ENCODE results near the gene ANP32E.

The ANP32E gene

DNA sequence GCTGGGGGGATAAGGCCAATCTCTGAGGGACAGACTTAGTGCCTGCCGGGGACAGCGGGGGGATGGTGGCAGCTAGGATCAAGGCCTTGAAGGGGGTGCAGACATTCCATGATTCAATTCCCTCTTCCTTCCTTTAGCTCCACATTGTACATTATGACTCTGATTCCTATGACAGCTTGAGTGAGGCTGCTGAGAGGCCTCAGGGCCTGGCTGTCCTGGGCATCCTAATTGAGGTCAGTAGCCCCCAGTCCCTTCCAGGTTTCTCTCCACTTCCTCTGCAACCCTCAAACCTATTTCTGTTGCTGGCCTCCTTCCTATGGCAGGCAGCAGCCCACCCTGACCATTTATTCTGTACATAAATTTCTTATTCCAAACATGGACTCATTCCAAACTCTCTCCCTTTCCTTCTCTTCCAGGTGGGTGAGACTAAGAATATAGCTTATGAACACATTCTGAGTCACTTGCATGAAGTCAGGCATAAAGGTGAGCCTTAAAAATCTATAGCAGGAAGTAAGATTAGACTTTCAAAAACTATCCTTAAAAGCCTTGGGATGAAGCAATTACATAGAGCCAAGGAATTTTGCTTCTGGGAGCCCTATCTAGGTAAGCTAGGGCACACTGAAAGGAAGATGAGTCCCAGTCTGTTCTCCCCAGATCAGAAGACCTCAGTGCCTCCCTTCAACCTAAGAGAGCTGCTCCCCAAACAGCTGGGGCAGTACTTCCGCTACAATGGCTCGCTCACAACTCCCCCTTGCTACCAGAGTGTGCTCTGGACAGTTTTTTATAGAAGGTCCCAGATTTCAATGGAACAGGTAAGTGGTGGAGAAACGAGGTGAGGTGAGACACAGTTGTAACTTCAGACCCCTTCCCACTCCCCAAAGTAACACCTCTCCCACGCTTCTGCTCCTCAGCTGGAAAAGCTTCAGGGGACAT lies 26.7 kb upstream of the ANP32E start:
- no peak for TF ChIP-seq FOXP2 (optimal IDR thresholded peaks at IDR 0.05; ENCODE audit: borderline replicate concordance, extremely low read depth, extremely low read length, insufficient read depth)
- TF ChIP-seq POLR2AphosphoS5 (IDR thresholded peaks at IDR 0.05; ENCODE audit: low read depth, low read length), result no peak
- TF ChIP-seq, protein P1, sequence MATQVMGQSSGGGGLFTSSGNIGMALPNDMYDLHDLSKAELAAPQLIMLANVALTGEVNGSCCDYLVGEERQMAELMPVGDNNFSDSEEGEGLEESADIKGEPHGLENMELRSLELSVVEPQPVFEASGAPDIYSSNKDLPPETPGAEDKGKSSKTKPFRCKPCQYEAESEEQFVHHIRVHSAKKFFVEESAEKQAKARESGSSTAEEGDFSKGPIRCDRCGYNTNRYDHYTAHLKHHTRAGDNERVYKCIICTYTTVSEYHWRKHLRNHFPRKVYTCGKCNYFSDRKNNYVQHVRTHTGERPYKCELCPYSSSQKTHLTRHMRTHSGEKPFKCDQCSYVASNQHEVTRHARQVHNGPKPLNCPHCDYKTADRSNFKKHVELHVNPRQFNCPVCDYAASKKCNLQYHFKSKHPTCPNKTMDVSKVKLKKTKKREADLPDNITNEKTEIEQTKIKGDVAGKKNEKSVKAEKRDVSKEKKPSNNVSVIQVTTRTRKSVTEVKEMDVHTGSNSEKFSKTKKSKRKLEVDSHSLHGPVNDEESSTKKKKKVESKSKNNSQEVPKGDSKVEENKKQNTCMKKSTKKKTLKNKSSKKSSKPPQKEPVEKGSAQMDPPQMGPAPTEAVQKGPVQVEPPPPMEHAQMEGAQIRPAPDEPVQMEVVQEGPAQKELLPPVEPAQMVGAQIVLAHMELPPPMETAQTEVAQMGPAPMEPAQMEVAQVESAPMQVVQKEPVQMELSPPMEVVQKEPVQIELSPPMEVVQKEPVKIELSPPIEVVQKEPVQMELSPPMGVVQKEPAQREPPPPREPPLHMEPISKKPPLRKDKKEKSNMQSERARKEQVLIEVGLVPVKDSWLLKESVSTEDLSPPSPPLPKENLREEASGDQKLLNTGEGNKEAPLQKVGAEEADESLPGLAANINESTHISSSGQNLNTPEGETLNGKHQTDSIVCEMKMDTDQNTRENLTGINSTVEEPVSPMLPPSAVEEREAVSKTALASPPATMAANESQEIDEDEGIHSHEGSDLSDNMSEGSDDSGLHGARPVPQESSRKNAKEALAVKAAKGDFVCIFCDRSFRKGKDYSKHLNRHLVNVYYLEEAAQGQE (IDR thresholded peaks at IDR 0.05; ENCODE audit: insufficient read depth in 1 of 2, low read depth in 2 of 2, low read length in 2 of 2), result no peak
- no peak for TF ChIP-seq SIN3A (IDR thresholded peaks at IDR 0.05; ENCODE audit: borderline replicate concordance, insufficient read depth, low read length)
- TF ChIP-seq TAF1 (IDR thresholded peaks at IDR 0.05; ENCODE audit: borderline replicate concordance, insufficient read depth, low read length), result no peak

DNA sequence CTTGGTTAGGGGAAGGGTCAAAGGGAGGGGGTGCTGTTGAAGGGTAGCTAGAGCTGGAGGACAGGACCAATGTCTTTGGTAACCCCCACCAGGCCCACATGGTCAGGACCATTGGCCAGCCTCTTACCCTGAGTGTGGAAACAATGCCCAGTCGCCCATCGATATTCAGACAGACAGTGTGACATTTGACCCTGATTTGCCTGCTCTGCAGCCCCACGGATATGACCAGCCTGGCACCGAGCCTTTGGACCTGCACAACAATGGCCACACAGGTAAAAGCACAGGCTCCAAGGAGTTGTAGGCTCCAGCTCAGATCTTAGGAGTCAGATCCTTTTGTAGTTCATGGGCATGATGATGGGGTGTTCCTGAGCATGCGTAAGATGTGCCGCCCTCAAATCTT lies 25.5 kb upstream of the ANP32E start:
- TF ChIP-seq FOXP2 (optimal IDR thresholded peaks at IDR 0.05; ENCODE audit: borderline replicate concordance, extremely low read depth, extremely low read length, insufficient read depth) (no peak), POLR2AphosphoS5 (IDR thresholded peaks at IDR 0.05; ENCODE audit: low read depth, low read length) (no peak), SIN3A (IDR thresholded peaks at IDR 0.05; ENCODE audit: borderline replicate concordance, insufficient read depth, low read length) (no peak), TAF1 (IDR thresholded peaks at IDR 0.05; ENCODE audit: borderline replicate concordance, insufficient read depth, low read length) (no peak)
- TF ChIP-seq, protein P1 (IDR thresholded peaks at IDR 0.05; ENCODE audit: insufficient read depth in 1 of 2, low read depth in 2 of 2, low read length in 2 of 2), result no peak

DNA sequence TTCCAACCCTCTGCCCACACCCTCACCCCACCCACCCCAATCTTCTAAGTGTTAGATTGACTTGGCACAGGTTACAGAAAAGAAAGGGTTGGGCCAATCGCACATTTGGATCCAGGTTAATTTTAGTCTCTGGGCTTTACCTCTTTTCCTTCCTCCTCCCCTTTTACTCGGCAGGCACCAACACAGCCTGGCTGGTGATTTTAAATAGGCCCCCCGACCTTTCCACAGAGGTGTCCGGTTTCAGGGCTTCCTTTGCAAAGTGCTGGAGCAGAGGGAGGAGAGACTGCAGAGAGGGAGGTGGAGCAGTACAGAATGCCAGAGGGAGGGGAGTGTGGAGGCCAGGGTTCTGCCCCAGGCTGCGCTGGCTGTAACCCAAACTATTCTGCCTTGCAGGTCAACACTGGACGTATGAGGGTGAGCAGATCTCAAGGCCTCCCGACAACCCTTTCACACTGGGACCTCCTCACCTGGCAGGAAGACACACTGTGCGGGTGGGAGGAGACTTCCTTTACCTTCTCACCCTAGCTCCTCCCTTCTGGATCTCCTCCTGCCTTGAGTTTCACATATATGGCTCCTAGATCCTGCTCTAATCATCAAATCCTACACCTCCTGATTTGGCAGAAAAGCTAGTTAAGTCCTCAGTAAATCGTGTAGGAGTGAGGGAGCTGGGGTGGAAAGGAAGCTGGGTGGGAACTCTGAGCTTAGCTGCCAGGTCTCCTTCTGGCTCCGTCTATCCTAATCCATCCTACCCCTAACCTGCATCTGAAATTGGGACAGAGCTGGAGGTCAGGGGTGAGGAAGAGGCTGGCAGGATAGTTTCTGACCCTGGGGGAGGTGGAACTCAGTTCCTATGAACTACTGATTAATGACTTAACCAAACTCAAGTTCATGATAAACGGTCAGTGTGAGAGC lies 24.1 kb upstream of the ANP32E start:
- TF ChIP-seq SIN3A (IDR thresholded peaks at IDR 0.05; ENCODE audit: borderline replicate concordance, insufficient read depth, low read length) (no peak), TAF1 (IDR thresholded peaks at IDR 0.05; ENCODE audit: borderline replicate concordance, insufficient read depth, low read length) (no peak), FOXP2 (optimal IDR thresholded peaks at IDR 0.05; ENCODE audit: borderline replicate concordance, extremely low read depth, extremely low read length, insufficient read depth) (no peak), POLR2AphosphoS5 (IDR thresholded peaks at IDR 0.05; ENCODE audit: low read depth, low read length) (no peak)
- TF ChIP-seq, protein P1 (IDR thresholded peaks at IDR 0.05; ENCODE audit: insufficient read depth in 1 of 2, low read depth in 2 of 2, low read length in 2 of 2), result no peak

DNA sequence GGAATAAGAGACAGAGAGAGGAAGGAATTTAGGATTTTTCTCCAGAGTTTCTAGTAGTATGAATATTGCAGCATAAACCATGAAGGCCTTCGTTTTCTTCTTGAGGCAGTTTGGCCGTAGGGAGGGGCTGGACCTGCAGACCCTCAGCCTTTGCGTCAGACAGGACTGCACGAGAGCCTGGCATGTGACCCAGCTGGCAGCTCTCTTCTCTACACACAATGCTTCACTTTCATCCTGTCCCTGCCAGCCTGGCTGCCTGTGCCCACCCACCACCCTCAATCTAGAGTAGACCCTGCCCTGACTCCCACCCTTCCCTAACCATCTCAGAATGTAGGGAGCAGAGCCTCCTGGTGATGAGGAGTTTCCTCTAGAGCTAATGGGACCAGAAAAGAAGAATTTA lies 23.3 kb upstream of the ANP32E start:
- TF ChIP-seq SIN3A (IDR thresholded peaks at IDR 0.05; ENCODE audit: borderline replicate concordance, insufficient read depth, low read length), result no peak

Measured in PFSK-1 (cell line).